Heart left ventricle (tissue), 16 donors: ENCODE results near the gene CLMN. TPM values are rescaled to one million over a fixed set of nuclear protein-coding genes. Genes with fewer than 3 reads are reported as not detected.

Experiments
- ATAC-seq, 4 donors: fragments of 200-7000 bp; cut with Tn5 transposase; one replicate each; pipeline ENCODE4 v1.9.1; 2020 to 2022; ENCODE audit warnings: moderate library complexity in 4 of 4, mild to moderate bottlenecking in 3 of 4, moderate number of reproducible peaks in 1 of 4
- DNase-seq, 5 donors: peaks; one replicate each; pipeline ENCODE4 v3.0.0-alpha.2; 2020
- H3K27ac ChIP-seq, 12 donors: fragments of 200-600 bp; sonication (generic) in 4 of 12; one replicate each; pipeline versions ENCODE4 v1.5.0 to v1.8.0; 2016 to 2022; ENCODE audit warnings: mild to moderate bottlenecking in 2 of 12
- H3K27me3 ChIP-seq, 9 donors: fragments of 200-600 bp; sonication (generic) in 2 of 9; one replicate each; pipeline versions ENCODE4 v1.5.1 to v1.8.0; 2016 to 2022; ENCODE audit warnings: mild to moderate bottlenecking in 3 of 9
- H3K36me3 ChIP-seq, 9 donors: fragments of 200-600 bp; sonication (generic) in 2 of 9; one replicate each; pipeline versions ENCODE4 v1.5.0 to v1.8.0; 2018 to 2022; ENCODE audit warnings: mild to moderate bottlenecking in 2 of 9
- H3K4me1 ChIP-seq, 12 donors: fragments of 200-600 bp; sonication (generic) in 4 of 12; one replicate each; pipeline versions ENCODE4 v1.5.0 to v1.8.0; 2016 to 2022; ENCODE audit warnings: mild to moderate bottlenecking in 3 of 12
- H3K4me3 ChIP-seq, 12 donors: fragments of 200-600 bp; sonication (generic) in 4 of 12; one replicate each; pipeline versions ENCODE4 v1.5.0 to v1.8.0; 2017 to 2022; ENCODE audit warnings: mild to moderate bottlenecking in 9 of 12, moderate library complexity in 4 of 12
- H3K9me3 ChIP-seq, 12 donors: fragments of 200-600 bp; sonication (generic) in 4 of 12; one replicate each; pipeline versions ENCODE4 v1.5.0 to v1.8.0; 2016 to 2022; ENCODE audit warnings: mild to moderate bottlenecking in 1 of 12
- POLR2A ChIP-seq, 2 donors: fragments of 450-650 bp; IDR thresholded peaks; one replicate each; pipeline ENCODE4 v1.6.1; 2017; ENCODE audit warnings: antibody characterized with exemption in 2 of 2, mild to moderate bottlenecking in 2 of 2, moderate library complexity in 2 of 2
- WGBS, 4 donors: extraction: QIAGEN DNeasy Blood & Tissue Kit in 2 of 4; methylation state at CpG; one replicate each; pipeline versions ENCODE4 v1.1.5 to v1.1.7; 2013 to 2018; 5-methylcytosine and 5-hydroxymethylcytosine counted together
- intact Hi-C, 10 donors: fragments of 100-400 bp; cut with DNase I; formaldehyde crosslinking; loops; one replicate each; pipeline versions ENCODE4 v1.11.1 to v1.14.2; 2022
- polyA plus RNA-seq, 2 donors: library from polyadenylated mRNA; stranded (reverse); fragments of 200-250 nt; gene quantifications; one replicate each; pipeline ENCODE4 v1.2.3, GENCODE V29; 2013
- total RNA-seq, 9 donors: library from RNA; depleted of rRNA in 2 of 9; stranded (reverse); fragments of >200 nt in 2 of 9; fragmentation: NEBNext Ultra II Directional in 3 of 9; extraction: Animal tissue kit (Norgen Biotek cat#: 25700) in 3 of 9; gene quantifications; one replicate each; pipeline versions ENCODE4 v1.1.0 to v1.2.4, GENCODE V29; 2016 to 2023
- TF ChIP-seq, protein P1 (sequence below), 12 donors: fragments of 200-600 bp; sonication (generic) in 4 of 12; IDR thresholded peaks; one replicate each; pipeline versions ENCODE4 v1.5.0 to v1.8.0; 2018 to 2022; ENCODE audit warnings: antibody characterized with exemption in 12 of 12, mild to moderate bottlenecking in 5 of 12
- donor health status: ischemic (EF 13 %, LVEDD 7.1; RV severe dilation, severe dysfunction).
- donor health status: healthy with polysubstance abuse.
- donor health status: DM: no; HTN: yes; CAD: no.
- donor health status: DM: no; HTN: no; CAD: no.
- donor health status: ischemic (EF 25% LVEDD 6.9; RV normal size, moderate dysfunction).
- donor health status: ischemic (EF 25% LVEDD 5.7; RV mildly dilated, moderate dysfunction).
- donor health status: healthy.
- donor health status: DM: yes; HTN: yes; CAD: no.
- donor health status: ischemic (EF 35%, LVEDD 5.7; RV mildly dilated, moderate dysfunction).
- donor health status: nonischemic (EF 11% LVEDD 7.7; RV severe dilation, severe dysfunction).
- donor health status: DM: yes; HTN: yes; CAD: no.
- donor health status: PGD.
- donor health status: ischemic (EF 29% LVEDD 5.4; RV normal size, mild dysfunction).
- donor health status: nonischemic (EF 23%, LVEDD 6.1; RV moderate dilation, normal function).

Gene CLMN
- total and polyA plus RNA-seq, 11 donors, result 3.1 to 10.2 (median 6.7) TPM

DNA sequence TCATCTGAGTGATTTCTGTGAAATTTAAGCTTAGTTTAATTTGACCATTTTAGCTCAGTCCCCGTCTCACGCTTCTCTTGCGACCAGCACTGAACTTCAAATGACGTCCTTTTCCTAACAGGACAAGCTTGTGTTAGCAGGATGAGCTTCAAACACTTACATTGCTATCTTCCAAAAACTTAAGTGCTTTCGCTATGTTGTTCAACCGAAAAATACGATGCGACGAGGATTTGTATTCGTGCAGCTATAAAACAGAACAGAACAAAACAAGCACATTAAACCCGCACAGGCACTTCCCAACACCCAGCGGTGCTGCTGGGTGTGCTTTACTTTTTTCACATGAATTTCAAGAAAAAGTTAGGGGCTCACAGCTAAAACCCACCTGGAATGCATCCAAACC is 98.2 kb downstream of the CLMN start:
- Histone ChIP-seq H3K36me3 (peaks cover 0 to 20% (median 0%) of the 10 kb centered on the region in 9 donors), H3K9me3 (no peaks in the 10 kb centered on the region), H3K4me3 (no peak overlapping the region), H3K27ac (no peak overlapping the region), H3K4me1 (peaks cover 0 to 6% (median 0%) of the 10 kb centered on the region in 12 donors), H3K27me3 (peaks cover 0 to 22% (median 0%) of the 10 kb centered on the region in 9 donors)
- DNase-seq, result no peak
- WGBS, 4 donors, result 94 to 96% (median 95%) methylated on average over 12 of the region's 12 CpGs
- no peak for ATAC-seq
- intact Hi-C loops, result no loop called here
- no peak for TF ChIP-seq POLR2A (IDR thresholded peaks at IDR 0.05)
- TF ChIP-seq, protein P1, sequence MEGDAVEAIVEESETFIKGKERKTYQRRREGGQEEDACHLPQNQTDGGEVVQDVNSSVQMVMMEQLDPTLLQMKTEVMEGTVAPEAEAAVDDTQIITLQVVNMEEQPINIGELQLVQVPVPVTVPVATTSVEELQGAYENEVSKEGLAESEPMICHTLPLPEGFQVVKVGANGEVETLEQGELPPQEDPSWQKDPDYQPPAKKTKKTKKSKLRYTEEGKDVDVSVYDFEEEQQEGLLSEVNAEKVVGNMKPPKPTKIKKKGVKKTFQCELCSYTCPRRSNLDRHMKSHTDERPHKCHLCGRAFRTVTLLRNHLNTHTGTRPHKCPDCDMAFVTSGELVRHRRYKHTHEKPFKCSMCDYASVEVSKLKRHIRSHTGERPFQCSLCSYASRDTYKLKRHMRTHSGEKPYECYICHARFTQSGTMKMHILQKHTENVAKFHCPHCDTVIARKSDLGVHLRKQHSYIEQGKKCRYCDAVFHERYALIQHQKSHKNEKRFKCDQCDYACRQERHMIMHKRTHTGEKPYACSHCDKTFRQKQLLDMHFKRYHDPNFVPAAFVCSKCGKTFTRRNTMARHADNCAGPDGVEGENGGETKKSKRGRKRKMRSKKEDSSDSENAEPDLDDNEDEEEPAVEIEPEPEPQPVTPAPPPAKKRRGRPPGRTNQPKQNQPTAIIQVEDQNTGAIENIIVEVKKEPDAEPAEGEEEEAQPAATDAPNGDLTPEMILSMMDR (IDR thresholded peaks at IDR 0.05), result no peak

DNA sequence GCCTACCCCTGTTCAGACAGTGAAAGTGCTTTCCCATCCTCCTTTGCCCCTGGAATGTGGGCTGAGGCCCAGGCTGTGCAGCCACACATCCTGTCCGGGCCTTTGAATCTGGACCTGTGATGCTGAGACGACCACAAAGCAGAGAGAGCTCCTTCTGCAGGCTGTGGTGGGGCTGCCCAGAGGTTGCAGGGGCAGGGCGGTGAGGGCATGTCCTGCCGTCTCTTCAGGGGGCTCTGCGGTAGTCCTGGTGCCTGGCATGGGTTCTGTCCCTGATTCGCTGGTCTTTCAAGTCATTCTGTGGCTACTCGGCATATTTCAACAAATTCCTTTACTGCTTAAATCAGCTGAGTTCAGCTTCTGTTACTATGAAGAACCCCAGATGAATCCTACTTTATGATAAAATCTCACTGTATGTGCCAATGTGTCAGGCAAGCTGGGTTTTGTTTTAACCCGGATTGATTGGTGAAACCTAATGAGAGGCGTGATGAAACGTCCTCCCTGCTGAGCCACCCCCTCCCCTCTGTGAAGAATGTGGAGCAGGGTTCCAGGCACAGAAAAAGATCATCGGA is 99.0 kb downstream of the CLMN start:
- no peak overlapping the region for H3K27ac ChIP-seq
- peak in 1 of 4 donors; percentile 12 for ATAC-seq

GRCh38 chr14:95218472-95219193 is 101.1 kb downstream of the CLMN start:
- TF ChIP-seq, protein P1 (IDR thresholded peaks at IDR 0.05), result no peak
- no peak for TF ChIP-seq POLR2A (IDR thresholded peaks at IDR 0.05)
- no peak for ATAC-seq
- 73 to 83% (median 80%) methylated on average over 7 to 8 of the region's 8 CpGs for WGBS, 4 donors
- peaks cover 0 to 25% (median 0%) of the 10 kb centered on the region in 9 donors for H3K27me3 ChIP-seq
- peaks cover 0 to 20% (median 0%) of the 10 kb centered on the region in 9 donors for H3K36me3 ChIP-seq
- peaks cover 0 to 6% (median 0%) of the 10 kb centered on the region in 12 donors for H3K4me1 ChIP-seq
- no peak overlapping the region for H3K27ac ChIP-seq
- intact Hi-C loops, result no loop called here
- no peak overlapping the region for H3K4me3 ChIP-seq
- no peak for DNase-seq
- no peaks in the 10 kb centered on the region for H3K9me3 ChIP-seq

More for the DNA sequence above, 99.0 kb downstream of the CLMN start:
- WGBS, 4 donors, result 59 to 70% (median 66%) methylated on average over 9 to 11 of the region's 11 CpGs
- H3K36me3 ChIP-seq, result peaks cover 0 to 20% (median 0%) of the 10 kb centered on the region in 9 donors
- no peaks in the 10 kb centered on the region for H3K9me3 ChIP-seq
- no peak for DNase-seq
- H3K27me3 ChIP-seq, result peaks cover 0 to 26% (median 0%) of the 10 kb centered on the region in 9 donors
- H3K4me1 ChIP-seq, result peaks cover 0 to 6% (median 0%) of the 10 kb centered on the region in 12 donors
- no peak overlapping the region for H3K4me3 ChIP-seq
- intact Hi-C loops, result no loop called here
- TF ChIP-seq, protein P1 (IDR thresholded peaks at IDR 0.05), result no peak
- no peak for TF ChIP-seq POLR2A (IDR thresholded peaks at IDR 0.05)

DNA sequence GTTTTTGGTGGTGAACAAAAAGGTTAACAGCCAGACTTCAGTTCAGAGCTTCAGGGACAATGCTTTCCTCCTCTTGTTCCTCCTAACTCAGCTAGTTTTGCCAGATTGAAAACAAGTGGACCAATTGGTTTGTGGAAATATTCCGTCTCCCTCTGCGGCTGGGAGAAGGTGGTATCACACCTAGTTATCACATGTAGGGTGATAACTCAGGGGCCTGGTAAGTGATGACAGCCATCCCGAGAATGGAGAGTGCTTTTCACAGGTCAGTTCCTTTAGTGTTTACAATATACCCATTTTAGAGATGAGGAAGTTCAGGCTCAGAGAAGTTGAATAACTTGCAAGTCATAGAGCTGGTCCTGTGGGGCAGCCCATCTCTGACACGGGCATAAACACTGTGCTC is 101.7 kb downstream of the CLMN start:
- WGBS, 4 donors, result 56 to 78% (median 72%) methylated on average over 4 of the region's 4 CpGs
- intact Hi-C loops, result no loop called here

More for the DNA sequence above, 101.7 kb downstream of the CLMN start:
- Histone ChIP-seq H3K36me3 (peaks cover 0 to 20% (median 0%) of the 10 kb centered on the region in 9 donors), H3K4me3 (no peak overlapping the region), H3K27me3 (peaks cover 0 to 25% (median 0%) of the 10 kb centered on the region in 9 donors), H3K27ac (no peak overlapping the region), H3K9me3 (no peaks in the 10 kb centered on the region), H3K4me1 (peaks cover 0 to 3% (median 0%) of the 10 kb centered on the region in 12 donors)
- no peak for DNase-seq
- no peak for ATAC-seq
- no peak for TF ChIP-seq POLR2A (IDR thresholded peaks at IDR 0.05)
- TF ChIP-seq, protein P1 (IDR thresholded peaks at IDR 0.05), result no peak
